Measurements from ENCODE around the gene SLC16A9.
"Not testable (repeated sequence)": the region's sequence is repeated elsewhere in the genome, so short reads cannot be mapped to it uniquely, and the experiment has no call there.

Gene SLC16A9

GRCh38 chr10:59748834-59749233 lies 39.2 kb upstream of the SLC16A9 start:
- TF ChIP-seq CTCF (IDR thresholded peaks at IDR 0.05; ENCODE audit: low read depth, low read length), result no peak
- no peak overlapping the region for H3K4me3 ChIP-seq (ENCODE audit: low read depth, low read length)

GRCh38 chr10:59745163-59745650 lies 35.6 kb upstream of the SLC16A9 start:
- H3K4me3 ChIP-seq (ENCODE audit: low read depth, low read length), result no peak overlapping the region
- no peak for TF ChIP-seq CTCF (IDR thresholded peaks at IDR 0.05; ENCODE audit: low read depth, low read length)

GRCh38 chr10:59744762-59745161 lies 35.1 kb upstream of the SLC16A9 start:
- H3K4me3 ChIP-seq (ENCODE audit: low read depth, low read length), result not testable (repeated sequence)

- not testable (repeated sequence) for H3K4me3 ChIP-seq (ENCODE audit: low read depth, low read length)
Measured at GRCh38 chr10:59744156-59744555, 34.5 kb upstream of the SLC16A9 start.

- H3K4me3 ChIP-seq (ENCODE audit: low read depth, low read length), result no peak overlapping the region
- no peak for TF ChIP-seq CTCF (IDR thresholded peaks at IDR 0.05; ENCODE audit: low read depth, low read length)
Measured at GRCh38 chr10:59741583-59741982, 31.9 kb upstream of the SLC16A9 start.

GRCh38 chr10:59741048-59741447 lies 31.4 kb upstream of the SLC16A9 start:
- no peak for TF ChIP-seq CTCF (IDR thresholded peaks at IDR 0.05; ENCODE audit: low read depth, low read length)
- H3K4me3 ChIP-seq (ENCODE audit: low read depth, low read length), result no peak overlapping the region

- H3K4me3 ChIP-seq (ENCODE audit: low read depth, low read length), result no peak overlapping the region
- no peak for TF ChIP-seq CTCF (IDR thresholded peaks at IDR 0.05; ENCODE audit: low read depth, low read length)
Measured at GRCh38 chr10:59736749-59737148, 27.1 kb upstream of the SLC16A9 start.

GRCh38 chr10:59735296-59735695 lies 25.6 kb upstream of the SLC16A9 start:
- TF ChIP-seq CTCF (IDR thresholded peaks at IDR 0.05; ENCODE audit: low read depth, low read length), result no peak
- H3K4me3 ChIP-seq (ENCODE audit: low read depth, low read length), result no peak overlapping the region
